ENCODE measurements around the gene SND1.

DNA sequence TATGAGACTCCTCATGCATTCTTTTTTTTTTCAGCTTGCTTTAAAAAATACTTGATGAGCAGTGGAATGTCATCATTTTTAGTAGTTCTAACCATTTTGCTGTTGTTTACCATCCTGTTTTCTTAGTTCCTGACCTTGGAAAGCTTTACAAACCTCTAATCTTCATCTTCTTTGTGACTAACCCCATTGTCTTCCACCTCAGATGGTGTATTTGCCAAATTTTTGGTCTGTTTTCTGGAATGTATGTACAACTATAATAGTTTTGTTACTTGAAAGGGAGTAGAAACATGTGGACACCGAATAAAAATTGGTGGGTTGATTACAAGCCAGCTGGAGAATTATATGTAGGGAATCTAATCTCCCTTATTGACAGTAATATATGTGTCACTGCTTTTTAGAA, 172.7 kb downstream of the SND1 start:
- TF ChIP-seq CHD1 (IDR thresholded peaks at IDR 0.05; ENCODE audit: low read depth, low read length): no peak
- TF ChIP-seq MXI1 (IDR thresholded peaks at IDR 0.05; ENCODE audit: borderline replicate concordance, low read depth, low read length): no peak
- TF ChIP-seq, protein P1, sequence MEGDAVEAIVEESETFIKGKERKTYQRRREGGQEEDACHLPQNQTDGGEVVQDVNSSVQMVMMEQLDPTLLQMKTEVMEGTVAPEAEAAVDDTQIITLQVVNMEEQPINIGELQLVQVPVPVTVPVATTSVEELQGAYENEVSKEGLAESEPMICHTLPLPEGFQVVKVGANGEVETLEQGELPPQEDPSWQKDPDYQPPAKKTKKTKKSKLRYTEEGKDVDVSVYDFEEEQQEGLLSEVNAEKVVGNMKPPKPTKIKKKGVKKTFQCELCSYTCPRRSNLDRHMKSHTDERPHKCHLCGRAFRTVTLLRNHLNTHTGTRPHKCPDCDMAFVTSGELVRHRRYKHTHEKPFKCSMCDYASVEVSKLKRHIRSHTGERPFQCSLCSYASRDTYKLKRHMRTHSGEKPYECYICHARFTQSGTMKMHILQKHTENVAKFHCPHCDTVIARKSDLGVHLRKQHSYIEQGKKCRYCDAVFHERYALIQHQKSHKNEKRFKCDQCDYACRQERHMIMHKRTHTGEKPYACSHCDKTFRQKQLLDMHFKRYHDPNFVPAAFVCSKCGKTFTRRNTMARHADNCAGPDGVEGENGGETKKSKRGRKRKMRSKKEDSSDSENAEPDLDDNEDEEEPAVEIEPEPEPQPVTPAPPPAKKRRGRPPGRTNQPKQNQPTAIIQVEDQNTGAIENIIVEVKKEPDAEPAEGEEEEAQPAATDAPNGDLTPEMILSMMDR (conservative IDR thresholded peaks at IDR 0.05; ENCODE audit: low read depth, low read length): no peak
- no peak for TF ChIP-seq POLR2A (IDR thresholded peaks at IDR 0.05; ENCODE audit: low read depth, low read length)
- no peak for TF ChIP-seq RAD21 (IDR thresholded peaks at IDR 0.05; ENCODE audit: low read length)
- TF ChIP-seq USF2 (IDR thresholded peaks at IDR 0.05; ENCODE audit: low read depth, low read length): no peak
- TF ChIP-seq CEBPB (IDR thresholded peaks at IDR 0.05; ENCODE audit: low read depth, low read length): no peak
